Measurements from ENCODE around the gene COL6A2. TPM values are rescaled to one million over a fixed set of nuclear protein-coding genes. Genes with fewer than 3 reads are reported as not detected.
A peak's percentile ranks its signal among the peaks of the same experiment; 100 is the strongest.

Gene COL6A2
- total and polyA plus RNA-seq, 2 of the 13 experiments (the other 11 are each of a cell fraction or from before 2014, with no cell fraction given): 0.07 to 0.41 TPM

- TF ChIP-seq, protein P1, sequence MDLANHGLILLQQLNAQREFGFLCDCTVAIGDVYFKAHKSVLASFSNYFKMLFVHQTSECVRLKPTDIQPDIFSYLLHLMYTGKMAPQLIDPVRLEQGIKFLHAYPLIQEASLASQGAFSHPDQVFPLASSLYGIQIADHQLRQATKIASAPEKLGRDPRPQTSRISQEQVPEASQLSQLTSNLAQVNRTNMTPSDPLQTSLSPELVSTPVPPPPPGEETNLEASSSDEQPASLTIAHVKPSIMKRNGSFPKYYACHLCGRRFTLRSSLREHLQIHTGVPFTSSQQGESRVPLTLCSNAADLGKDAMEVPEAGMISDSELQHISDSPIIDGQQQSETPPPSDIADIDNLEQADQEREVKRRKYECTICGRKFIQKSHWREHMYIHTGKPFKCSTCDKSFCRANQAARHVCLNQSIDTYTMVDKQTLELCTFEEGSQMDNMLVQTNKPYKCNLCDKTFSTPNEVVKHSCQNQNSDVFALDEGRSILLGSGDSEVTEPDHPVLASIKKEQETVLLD (CRISPR knock-in tag; IDR thresholded peaks at IDR 0.05; ENCODE audit: low read depth): no peak
- TF ChIP-seq ZNF34 (CRISPR knock-in tag; IDR thresholded peaks at IDR 0.05; ENCODE audit: borderline replicate concordance) (no peak), PBX3 (CRISPR knock-in tag; IDR thresholded peaks at IDR 0.05; ENCODE audit: borderline replicate concordance) (no peak), HINFP (CRISPR knock-in tag; IDR thresholded peaks at IDR 0.05; ENCODE audit: low read depth) (no peak), MZF1 (CRISPR knock-in tag; IDR thresholded peaks at IDR 0.05; ENCODE audit: borderline replicate concordance) (no peak)
Measured at GRCh38 chr21:46083791-46084561, 13.9 kb upstream of the COL6A2 start (continued).

GRCh38 chr21:46084709-46085108 is 13.2 kb upstream of the COL6A2 start:
- Histone ChIP-seq H3K4me1 (ENCODE audit: insufficient read depth, low read length) (peaks cover 11% of the 10 kb centered on the region; the same call in 1 of the 2 replicates), H3K4me2 (ENCODE audit: low read depth, low read length) (0 out of 2 replicates have a peak overlapping the region, but pooled peaks have one; percentile 7), H3K9ac (ENCODE audit: insufficient read depth, low read depth, low read length) (no peak overlapping the region), H2AFZ (ENCODE audit: low read length) (no peak overlapping the region), H3K4me3 (replicated peaks in 1 of 3; ENCODE audit: insufficient read depth in 1 of 3, low read depth in 2 of 3, low read length in 3 of 3) (no peak overlapping the region; a peak in 1 of 6 replicates), H3K36me3 (replicated peaks in 1 of 2; ENCODE audit: control insufficient read depth in 1 of 2, insufficient read depth in 2 of 2, low read length in 2 of 2) (no peaks in the 10 kb centered on the region), H4K20me1 (ENCODE audit: insufficient read depth, low read length) (no peaks in the 10 kb centered on the region), H3K9me3 (ENCODE audit: low read length) (no peaks in the 10 kb centered on the region), H3K27ac (ENCODE audit: extremely low read length, insufficient read depth, low read length) (no peak overlapping the region), H3K79me2 (ENCODE audit: insufficient read depth, low read length) (no peaks in the 10 kb centered on the region), H3K27me3 (ENCODE audit: control insufficient read depth in 1 of 2, insufficient read depth in 2 of 2, low read length in 2 of 2) (peaks cover 18 to 39% of the 10 kb centered on the region in 2 experiments; a peak in 4 of 5 replicates)
- CTCF ChIA-PET (ENCODE audit: low intra/inter-chr PET ratio, low total read pairs): no interaction called here
- DNase-seq (ENCODE audit: low spot score) (no peak), FAIRE-seq (no peak), ATAC-seq (no peak)
- in situ Hi-C loops (cut with HindIII; ENCODE audit: extremely low pct_ligation_motif_present, low pct_unique_long_range_greater_than_20kb) (no loop called here), intact Hi-C loops (cut with micrococcal nuclease; ENCODE audit: unreplicated experiment) (no loop called here)
- BruUV-seq (replicated peaks): no TSS peak
- POLR2A ChIA-PET: no interaction called here
- WGBS (ENCODE audit: low lambda C conversion rate): no CpG with 5 or more reads among the region's 10 CpGs
- TF ChIP-seq SIN3A (IDR thresholded peaks at IDR 0.05; ENCODE audit: borderline replicate concordance, low read depth, low read length) (no peak), HMGA1 (CRISPR knock-in tag; conservative IDR thresholded peaks at IDR 0.05) (no peak), ZBTB49 (CRISPR knock-in tag; IDR thresholded peaks at IDR 0.05; ENCODE audit: borderline replicate concordance) (no peak), ZNF513 (CRISPR knock-in tag; conservative IDR thresholded peaks at IDR 0.05) (no peak), RCOR2 (CRISPR knock-in tag; IDR thresholded peaks at IDR 0.05) (no peak)
- TF ChIP-seq, protein P2, sequence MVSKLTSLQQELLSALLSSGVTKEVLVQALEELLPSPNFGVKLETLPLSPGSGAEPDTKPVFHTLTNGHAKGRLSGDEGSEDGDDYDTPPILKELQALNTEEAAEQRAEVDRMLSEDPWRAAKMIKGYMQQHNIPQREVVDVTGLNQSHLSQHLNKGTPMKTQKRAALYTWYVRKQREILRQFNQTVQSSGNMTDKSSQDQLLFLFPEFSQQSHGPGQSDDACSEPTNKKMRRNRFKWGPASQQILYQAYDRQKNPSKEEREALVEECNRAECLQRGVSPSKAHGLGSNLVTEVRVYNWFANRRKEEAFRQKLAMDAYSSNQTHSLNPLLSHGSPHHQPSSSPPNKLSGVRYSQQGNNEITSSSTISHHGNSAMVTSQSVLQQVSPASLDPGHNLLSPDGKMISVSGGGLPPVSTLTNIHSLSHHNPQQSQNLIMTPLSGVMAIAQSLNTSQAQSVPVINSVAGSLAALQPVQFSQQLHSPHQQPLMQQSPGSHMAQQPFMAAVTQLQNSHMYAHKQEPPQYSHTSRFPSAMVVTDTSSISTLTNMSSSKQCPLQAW (CRISPR knock-in tag; IDR thresholded peaks at IDR 0.05): no peak
